Osteoblast (primary cell): ENCODE data around the gene EYA3. TPM values are rescaled to one million over a fixed set of nuclear protein-coding genes. Genes with fewer than 3 reads are reported as not detected.

Experiments used
- DNase-seq: peaks from one replicate; pipeline ENCODE4 v3.0.0; 2011; ENCODE audit warnings: low spot score, mixed read lengths; ENCODE audit not compliant: insufficient read length; ENCODE audit errors: missing footprints
- H2AFZ ChIP-seq: 2 replicates; pipeline ENCODE4 v1.6.0; 2011; ENCODE audit warnings: mild to moderate bottlenecking, low read length
- H3K27ac ChIP-seq: 2 replicates; pipeline ENCODE4 v1.5.1; 2011; ENCODE audit warnings: mild to moderate bottlenecking, low read depth, low read length, moderate library complexity
- H3K27me3 ChIP-seq: 2 replicates; pipeline ENCODE4 v1.6.0; 2012; ENCODE audit warnings: mild to moderate bottlenecking, control low read depth, inconsistent platforms, low read length, moderate library complexity; ENCODE audit not compliant: insufficient read depth
- H3K36me3 ChIP-seq: 2 replicates; pipeline ENCODE4 v1.5.1; 2011; ENCODE audit warnings: mild to moderate bottlenecking, low read length, control low read depth, moderate library complexity; ENCODE audit not compliant: insufficient read depth
- H3K4me1 ChIP-seq: 2 replicates; pipeline ENCODE4 v1.5.1; 2011; ENCODE audit warnings: mild to moderate bottlenecking, low read length, control low read depth, moderate library complexity; ENCODE audit not compliant: insufficient read depth
- H3K4me2 ChIP-seq: 2 replicates; pipeline ENCODE4 v1.6.0; 2011; ENCODE audit warnings: mild to moderate bottlenecking, low read length; ENCODE audit not compliant: insufficient read depth
- H3K4me3 ChIP-seq: fragments of 200-600 bp; sonication (generic); 3 replicates; pipeline ENCODE4 v1.5.1; 2012; ENCODE audit warnings: mild to moderate bottlenecking, low read length, inconsistent platforms; ENCODE audit not compliant: insufficient read depth
- H3K79me2 ChIP-seq: 2 replicates; pipeline ENCODE4 v1.6.0; 2012; ENCODE audit warnings: mild to moderate bottlenecking, low read length, control low read depth, inconsistent platforms; ENCODE audit not compliant: insufficient read depth
- H3K9me3 ChIP-seq: 2 replicates; pipeline ENCODE4 v1.5.1; 2011; ENCODE audit warnings: low read depth, low read length, control low read depth
- H4K20me1 ChIP-seq: 2 replicates; pipeline ENCODE4 v1.6.0; 2012; ENCODE audit warnings: mild to moderate bottlenecking, low read length, control low read depth; ENCODE audit not compliant: insufficient read depth
- total RNA-seq: library from RNA; depleted of rRNA; stranded (reverse); fragments of >200 nt; gene quantifications from 2 replicates; pipeline ENCODE4 v1.2.3, GENCODE V29; 2012
- TF ChIP-seq, protein P1 (sequence below): IDR thresholded peaks from 2 replicates; pipeline ENCODE4 v1.5.1; 2011; ENCODE audit warnings: mild to moderate bottlenecking, low read depth, low read length, moderate library complexity; ENCODE audit errors: extremely low read depth

Gene EYA3
- total RNA-seq, 1 donor, result 10.9 TPM

DNA sequence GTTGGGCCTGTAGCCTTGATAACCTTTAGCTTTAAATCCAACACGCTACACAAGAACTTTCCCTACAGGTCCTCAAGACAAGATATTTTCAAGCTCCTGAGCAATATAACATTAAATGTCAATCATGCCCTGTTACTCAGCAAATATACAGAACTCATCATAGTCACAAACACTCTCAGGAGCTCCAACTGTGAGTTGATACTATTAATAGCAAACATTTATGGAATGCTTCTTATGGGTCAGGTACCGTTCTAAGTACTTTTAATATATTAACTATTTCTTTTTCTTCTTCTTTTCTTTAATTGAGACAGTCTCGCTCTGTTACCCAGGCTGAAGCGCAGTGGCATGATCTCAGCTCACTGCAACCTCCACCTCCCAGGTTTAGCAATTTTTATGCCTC is 10.1 kb downstream of the EYA3 start:
- TF ChIP-seq, protein P1, sequence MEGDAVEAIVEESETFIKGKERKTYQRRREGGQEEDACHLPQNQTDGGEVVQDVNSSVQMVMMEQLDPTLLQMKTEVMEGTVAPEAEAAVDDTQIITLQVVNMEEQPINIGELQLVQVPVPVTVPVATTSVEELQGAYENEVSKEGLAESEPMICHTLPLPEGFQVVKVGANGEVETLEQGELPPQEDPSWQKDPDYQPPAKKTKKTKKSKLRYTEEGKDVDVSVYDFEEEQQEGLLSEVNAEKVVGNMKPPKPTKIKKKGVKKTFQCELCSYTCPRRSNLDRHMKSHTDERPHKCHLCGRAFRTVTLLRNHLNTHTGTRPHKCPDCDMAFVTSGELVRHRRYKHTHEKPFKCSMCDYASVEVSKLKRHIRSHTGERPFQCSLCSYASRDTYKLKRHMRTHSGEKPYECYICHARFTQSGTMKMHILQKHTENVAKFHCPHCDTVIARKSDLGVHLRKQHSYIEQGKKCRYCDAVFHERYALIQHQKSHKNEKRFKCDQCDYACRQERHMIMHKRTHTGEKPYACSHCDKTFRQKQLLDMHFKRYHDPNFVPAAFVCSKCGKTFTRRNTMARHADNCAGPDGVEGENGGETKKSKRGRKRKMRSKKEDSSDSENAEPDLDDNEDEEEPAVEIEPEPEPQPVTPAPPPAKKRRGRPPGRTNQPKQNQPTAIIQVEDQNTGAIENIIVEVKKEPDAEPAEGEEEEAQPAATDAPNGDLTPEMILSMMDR, result no peak

DNA sequence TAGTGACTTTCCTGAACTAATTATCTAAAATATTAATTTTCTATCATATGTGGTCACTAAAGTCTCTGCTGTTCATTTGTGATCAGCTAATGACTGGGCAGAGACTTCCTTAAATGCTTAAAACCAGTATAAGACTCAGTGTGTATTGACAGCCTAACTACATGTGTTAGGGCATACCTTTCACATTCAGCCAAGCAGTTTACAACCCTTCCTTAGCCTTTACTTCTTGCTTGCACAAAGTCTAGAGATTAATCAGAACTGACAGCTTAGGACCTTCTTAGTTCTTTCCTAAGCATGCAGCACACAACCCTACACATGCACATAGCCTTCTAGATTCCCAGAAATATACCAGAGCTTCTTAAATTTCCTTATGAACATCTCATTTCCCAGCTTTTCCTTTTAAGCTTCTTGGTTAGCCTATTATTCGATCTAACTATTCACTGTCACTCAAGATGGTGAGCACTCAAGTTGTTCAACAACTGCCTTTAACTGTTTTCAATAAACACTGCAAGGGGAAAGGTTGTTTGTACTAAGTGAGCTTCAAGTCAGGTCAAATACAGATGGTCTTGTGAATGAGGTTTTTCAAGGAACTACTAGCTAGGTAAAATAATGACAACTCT is 13.4 kb downstream of the EYA3 start:
- Histone ChIP-seq H3K27ac (no peak overlapping the region), H3K27me3 (no peaks in the 10 kb centered on the region), H3K9me3 (no peaks in the 10 kb centered on the region), H3K79me2 (peaks cover 71% of the 10 kb centered on the region), H3K4me1 (peaks cover 18% of the 10 kb centered on the region), H3K4me2 (no peak overlapping the region), H3K4me3 (no peak overlapping the region), H2AFZ (no peak overlapping the region), H3K36me3 (no peaks in the 10 kb centered on the region), H4K20me1 (no peaks in the 10 kb centered on the region)
- no peak for DNase-seq
- TF ChIP-seq, protein P1, result no peak

More for the DNA sequence above, 10.1 kb downstream of the EYA3 start:
- H3K9me3 ChIP-seq, result no peaks in the 10 kb centered on the region
- no peak for DNase-seq
- H3K36me3 ChIP-seq, result peaks cover 5% of the 10 kb centered on the region
- H3K27ac ChIP-seq, result no peak overlapping the region
- no peaks in the 10 kb centered on the region for H3K27me3 ChIP-seq
- peaks cover 77% of the 10 kb centered on the region for H3K79me2 ChIP-seq
- H3K4me2 ChIP-seq, result no peak overlapping the region
- H3K4me1 ChIP-seq, result peaks cover 12% of the 10 kb centered on the region
- H3K4me3 ChIP-seq, result no peak overlapping the region
- no peaks in the 10 kb centered on the region for H4K20me1 ChIP-seq
- no peak overlapping the region for H2AFZ ChIP-seq

DNA sequence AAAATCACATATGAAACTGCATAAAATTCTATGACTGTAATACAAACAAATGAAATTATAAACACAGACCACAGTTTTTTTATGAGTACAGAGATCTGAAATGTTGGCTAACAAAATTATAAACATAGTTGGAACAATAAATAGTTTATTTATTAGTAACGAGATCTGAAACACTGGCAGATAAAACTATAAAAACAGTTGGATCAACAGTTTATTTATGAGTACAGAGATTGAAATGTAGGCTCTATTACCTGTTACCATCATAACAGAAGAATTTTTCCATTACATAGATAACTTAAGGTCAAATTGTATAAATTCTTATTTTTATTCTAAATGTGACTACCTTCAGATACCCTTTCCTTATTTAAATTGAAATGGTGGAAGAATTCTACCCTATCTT is 14.5 kb downstream of the EYA3 start:
- H2AFZ ChIP-seq, result no peak overlapping the region
- H3K4me1 ChIP-seq, result peaks cover 14% of the 10 kb centered on the region
- peaks cover 74% of the 10 kb centered on the region for H3K79me2 ChIP-seq
- H3K9me3 ChIP-seq, result no peaks in the 10 kb centered on the region
- TF ChIP-seq, protein P1, result no peak
- no peak for DNase-seq
- no peak overlapping the region for H3K4me3 ChIP-seq
- no peak overlapping the region for H3K4me2 ChIP-seq
- H3K27ac ChIP-seq, result no peak overlapping the region
- no peaks in the 10 kb centered on the region for H4K20me1 ChIP-seq
- H3K27me3 ChIP-seq, result no peaks in the 10 kb centered on the region
- H3K36me3 ChIP-seq, result no peaks in the 10 kb centered on the region

DNA sequence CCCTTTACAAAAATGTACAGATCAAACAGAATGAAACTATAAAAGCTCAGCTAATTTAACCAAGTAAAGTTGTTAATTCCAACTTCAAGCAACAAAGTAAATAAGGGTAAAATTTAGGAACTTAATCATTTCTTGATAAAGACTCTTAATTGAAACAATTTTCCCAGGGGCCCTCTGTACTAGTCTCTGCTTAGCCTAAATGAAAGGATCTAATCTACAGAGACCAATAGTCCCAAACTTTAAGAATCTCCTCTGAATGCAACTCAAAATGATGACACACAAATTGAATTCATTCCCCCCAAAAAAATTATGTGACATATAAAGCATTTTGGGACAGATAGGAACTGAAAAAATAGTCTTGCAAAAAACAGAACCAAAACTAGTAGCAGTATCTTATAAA is 16.6 kb downstream of the EYA3 start:
- Histone ChIP-seq H3K27ac (peak overlapping the region; percentile 10), H3K4me2 (peak overlapping the region; percentile 41), H2AFZ (no peak overlapping the region), H3K9me3 (no peaks in the 10 kb centered on the region), H3K36me3 (no peaks in the 10 kb centered on the region), H3K27me3 (no peaks in the 10 kb centered on the region), H3K79me2 (peaks cover 71% of the 10 kb centered on the region), H3K4me1 (peaks cover 16% of the 10 kb centered on the region), H4K20me1 (no peaks in the 10 kb centered on the region), H3K4me3 (no peak overlapping the region)
- no peak for DNase-seq
- TF ChIP-seq, protein P1, result no peak
